A673 (cell line): Measurements from ENCODE around the gene KCP. TPM values are rescaled to one million over a fixed set of nuclear protein-coding genes. Genes with fewer than 3 reads are reported as not detected.

ENCODE experiments used
- BruUV-seq: library from RNA; stranded (reverse); fragments of 400-500 nt; replicated peaks from 2 replicates; lab custom pipeline; 2021; lab: Mats Ljungman, UMichigan
- CTCF ChIA-PET: fragments of 300-600 bp; sonication (Branson Sonifier 250); formaldehyde crosslinking; loops from one replicate; lab custom pipeline; 2022; ENCODE audit warnings: antibody characterized with exemption; lab: Charles Lee
- POLR2A ChIA-PET: fragments of 300-600 bp; sonication (Branson Sonifier 250); formaldehyde crosslinking; loops from one replicate; lab custom pipeline; 2022; ENCODE audit warnings: antibody characterized with exemption; ENCODE audit not compliant: low non-redundant PET; lab: Charles Lee
- DNase-seq: peaks from one replicate; pipeline ENCODE4 v3.0.0-alpha.2; 2015; ENCODE audit warnings: low spot score
- H3K27ac ChIP-seq: fragments of 200-600 bp; sonication (generic); 2 replicates; pipeline ENCODE4 v1.5.1; 2016; ENCODE audit warnings: mixed run types, low read depth, mild to moderate bottlenecking, mixed read lengths, antibody characterized with exemption, low read length; ENCODE audit not compliant: poor library complexity, severe bottlenecking
- H3K27me3 ChIP-seq: fragments of 200-600 bp; sonication (generic); replicated peaks from 2 replicates; pipeline ENCODE4 v1.6.1; 2017; ENCODE audit warnings: mixed run types, low read depth, mild to moderate bottlenecking, mixed read lengths, antibody characterized with exemption, low read length; ENCODE audit not compliant: insufficient read depth, poor library complexity
- H3K36me3 ChIP-seq: fragments of 200-600 bp; sonication (generic); 2 replicates; pipeline ENCODE4 v1.6.1; 2016; ENCODE audit warnings: mixed run types, mild to moderate bottlenecking, mixed read lengths, antibody characterized with exemption, low read length; ENCODE audit not compliant: insufficient read depth, poor library complexity, severe bottlenecking
- H3K4me1 ChIP-seq: fragments of 200-600 bp; sonication (generic); 2 replicates; pipeline ENCODE4 v1.6.1; 2017; ENCODE audit warnings: mixed run types, mild to moderate bottlenecking, mixed read lengths, antibody characterized with exemption, low read length; ENCODE audit not compliant: insufficient read depth, poor library complexity, severe bottlenecking
- H3K4me3 ChIP-seq: fragments of 200-600 bp; sonication (generic); 2 replicates; pipeline ENCODE4 v1.5.1; 2016; ENCODE audit warnings: low read depth, mixed run types, mild to moderate bottlenecking, mixed read lengths, low read length; ENCODE audit not compliant: poor library complexity, severe bottlenecking
- H3K9me3 ChIP-seq: fragments of 200-600 bp; sonication (generic); 2 replicates; pipeline ENCODE4 v1.6.1; 2016; ENCODE audit warnings: mixed run types, low read depth, mild to moderate bottlenecking, mixed read lengths, antibody characterized with exemption, low read length; ENCODE audit not compliant: poor library complexity, severe bottlenecking
- EZH2 ChIP-seq: fragments of 200-600 bp; sonication (generic); IDR thresholded peaks from 2 replicates; pipeline ENCODE4 v1.6.1; 2017; ENCODE audit warnings: borderline replicate concordance, low read depth, mild to moderate bottlenecking, mixed read lengths, antibody characterized with exemption, low read length; ENCODE audit not compliant: poor library complexity, severe bottlenecking
- intact Hi-C: fragments of 100-400 bp; cut with micrococcal nuclease; formaldehyde crosslinking; loops from one replicate; pipeline ENCODE4 v1.10.0; 2022; ENCODE audit not compliant: unreplicated experiment
- total RNA-seq: library from RNA; stranded (reverse); gene quantifications from 2 replicates; pipeline ENCODE4 v1.2.3, GENCODE V29; 2021
- TF ChIP-seq, protein P1 (sequence below): fragments of 300-800, 200-600 bp; sonication (generic); conservative IDR thresholded peaks from 2 replicates; pipeline ENCODE4 v1.5.1; 2017; ENCODE audit warnings: low read depth, mild to moderate bottlenecking, antibody characterized with exemption, low read length, moderate library complexity, mixed read lengths

The KCP gene
- total RNA-seq, 1 experiment from 2014 or later: not detected

DNA sequence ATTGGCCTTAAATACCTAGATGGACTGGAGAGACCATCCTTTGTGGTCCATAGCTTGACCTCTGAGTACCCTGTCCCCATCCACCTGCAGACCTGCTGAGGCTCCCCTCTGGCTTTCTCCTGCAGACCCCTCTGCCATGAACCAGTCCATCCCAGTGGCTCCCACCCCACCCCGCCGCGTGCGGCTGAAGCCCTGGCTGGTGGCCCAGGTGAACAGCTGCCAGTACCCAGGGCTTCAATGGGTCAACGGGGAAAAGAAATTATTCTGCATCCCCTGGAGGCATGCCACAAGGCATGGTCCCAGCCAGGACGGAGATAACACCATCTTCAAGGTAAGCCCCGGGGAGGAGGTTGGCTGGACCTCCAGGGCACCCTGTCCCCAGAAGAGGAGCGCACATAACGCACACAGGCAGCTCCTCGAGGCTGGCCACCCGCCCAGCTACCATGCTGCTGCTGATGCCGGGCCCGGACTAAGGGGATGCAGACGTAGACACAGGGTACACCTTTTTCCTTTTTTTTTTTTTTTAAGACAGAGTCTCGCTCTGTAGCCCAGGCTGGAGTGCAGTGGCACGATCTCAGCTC is 31.5 kb upstream of the KCP start:
- ChIA-PET CTCF (no interaction called here), POLR2A (no interaction called here)
- Histone ChIP-seq H3K9me3 (no peaks in the 10 kb centered on the region), H3K36me3 (no peaks in the 10 kb centered on the region), H3K4me1 (no peaks in the 10 kb centered on the region), H3K4me3 (no peak overlapping the region), H3K27ac (no peak overlapping the region), H3K27me3 (peaks cover 25% of the 10 kb centered on the region)
- intact Hi-C loops: no loop called here
- no peak for DNase-seq
- TF ChIP-seq, protein P1, sequence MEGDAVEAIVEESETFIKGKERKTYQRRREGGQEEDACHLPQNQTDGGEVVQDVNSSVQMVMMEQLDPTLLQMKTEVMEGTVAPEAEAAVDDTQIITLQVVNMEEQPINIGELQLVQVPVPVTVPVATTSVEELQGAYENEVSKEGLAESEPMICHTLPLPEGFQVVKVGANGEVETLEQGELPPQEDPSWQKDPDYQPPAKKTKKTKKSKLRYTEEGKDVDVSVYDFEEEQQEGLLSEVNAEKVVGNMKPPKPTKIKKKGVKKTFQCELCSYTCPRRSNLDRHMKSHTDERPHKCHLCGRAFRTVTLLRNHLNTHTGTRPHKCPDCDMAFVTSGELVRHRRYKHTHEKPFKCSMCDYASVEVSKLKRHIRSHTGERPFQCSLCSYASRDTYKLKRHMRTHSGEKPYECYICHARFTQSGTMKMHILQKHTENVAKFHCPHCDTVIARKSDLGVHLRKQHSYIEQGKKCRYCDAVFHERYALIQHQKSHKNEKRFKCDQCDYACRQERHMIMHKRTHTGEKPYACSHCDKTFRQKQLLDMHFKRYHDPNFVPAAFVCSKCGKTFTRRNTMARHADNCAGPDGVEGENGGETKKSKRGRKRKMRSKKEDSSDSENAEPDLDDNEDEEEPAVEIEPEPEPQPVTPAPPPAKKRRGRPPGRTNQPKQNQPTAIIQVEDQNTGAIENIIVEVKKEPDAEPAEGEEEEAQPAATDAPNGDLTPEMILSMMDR: no peak
- TF ChIP-seq EZH2: no peak
- BruUV-seq: no TSS peak

DNA sequence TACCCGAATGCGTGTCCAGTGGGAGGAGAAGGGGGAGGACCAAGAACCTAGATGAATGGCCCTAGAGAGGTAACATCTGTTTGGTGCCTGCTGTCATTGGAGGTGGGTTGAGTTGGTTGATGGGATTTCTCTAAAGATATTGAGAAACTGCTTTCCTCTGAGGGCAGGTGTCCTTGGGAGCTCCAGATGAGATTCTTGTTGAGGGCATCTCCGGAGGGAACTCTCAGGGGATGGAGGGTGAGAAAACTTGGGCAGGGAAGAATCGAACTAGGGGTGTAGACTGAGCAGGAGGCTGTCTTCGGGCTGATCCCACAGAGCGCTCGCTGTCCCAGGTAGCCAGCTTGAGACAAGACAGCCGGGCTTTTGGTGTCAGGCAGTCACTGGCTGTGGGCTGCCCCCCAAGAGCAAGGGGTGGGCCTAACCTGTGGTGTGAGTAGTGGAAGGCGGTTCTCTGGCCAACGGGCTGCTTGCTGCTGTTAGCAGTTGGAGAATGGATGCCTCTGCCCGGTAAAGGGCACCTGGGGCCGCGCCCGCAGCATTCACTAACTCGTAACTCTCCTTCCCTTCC is 30.9 kb upstream of the KCP start:
- H3K27ac ChIP-seq: no peak overlapping the region
- peaks cover 31% of the 10 kb centered on the region for H3K27me3 ChIP-seq
- no peak overlapping the region for H3K4me3 ChIP-seq
- no peaks in the 10 kb centered on the region for H3K9me3 ChIP-seq
- no TSS peak for BruUV-seq
- ChIA-PET CTCF (no interaction called here), POLR2A (no interaction called here)
- intact Hi-C loops: no loop called here
- no peaks in the 10 kb centered on the region for H3K36me3 ChIP-seq
- TF ChIP-seq EZH2: no peak
- TF ChIP-seq, protein P1: no peak
- no peaks in the 10 kb centered on the region for H3K4me1 ChIP-seq
- DNase-seq: no peak

DNA sequence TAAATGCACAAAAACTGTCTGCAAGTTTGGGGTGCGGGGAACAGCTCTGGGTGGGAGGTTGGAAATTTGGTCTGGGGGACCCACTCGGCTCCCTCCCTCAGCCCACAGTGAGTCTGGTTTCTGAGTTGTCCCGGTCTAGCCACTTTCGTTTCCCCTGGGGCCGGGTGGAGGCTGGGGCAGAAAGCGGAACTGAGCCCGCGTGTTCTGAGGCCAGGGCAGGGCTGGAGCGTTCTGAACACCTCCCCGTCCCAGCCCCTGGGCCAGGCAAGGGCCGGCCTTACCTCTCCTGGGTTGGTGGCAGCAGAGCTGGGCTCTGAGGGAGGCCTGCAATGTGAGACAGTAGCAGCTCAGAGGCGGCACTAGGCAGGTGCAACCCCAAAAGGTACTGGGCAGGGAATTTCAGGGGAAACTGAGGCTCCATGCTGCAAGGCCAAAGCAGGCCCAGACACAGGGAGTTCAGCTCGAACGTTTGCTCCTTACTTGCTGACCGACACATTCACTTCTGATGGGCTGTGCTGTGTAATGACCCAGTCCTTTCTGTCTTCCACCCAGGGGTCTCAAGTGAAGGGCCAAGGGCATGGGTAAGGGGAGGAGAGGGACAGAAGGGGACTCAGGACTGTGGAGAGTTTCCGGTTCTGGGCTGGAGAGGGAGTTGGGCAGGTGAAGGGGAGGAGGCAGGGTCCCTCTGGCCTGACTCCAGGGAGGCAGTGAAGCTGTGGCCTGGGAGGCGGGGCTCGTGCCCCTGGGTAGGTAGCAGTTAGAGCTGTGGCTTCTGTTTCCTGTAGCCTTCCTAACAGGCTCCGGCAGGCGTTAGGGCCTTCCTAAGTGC is 30.2 kb upstream of the KCP start:
- Histone ChIP-seq H3K27me3 (peaks cover 38% of the 10 kb centered on the region), H3K27ac (no peak overlapping the region), H3K4me1 (no peaks in the 10 kb centered on the region), H3K36me3 (no peaks in the 10 kb centered on the region), H3K4me3 (no peak overlapping the region), H3K9me3 (no peaks in the 10 kb centered on the region)
- no peak for DNase-seq
- intact Hi-C loops: no loop called here
- CTCF ChIA-PET: no interaction called here
- TF ChIP-seq, protein P1: no peak
- no peak for TF ChIP-seq EZH2
- BruUV-seq: no TSS peak
- POLR2A ChIA-PET: no interaction called here
